ENCODE results near the gene FKBP14. TPM values are rescaled to one million over a fixed set of nuclear protein-coding genes. Genes with fewer than 3 reads are reported as not detected.

The FKBP14 gene
- total RNA-seq, 1 experiment from 2014 or later = 11.5 TPM

- H2AK5ac ChIP-seq (ENCODE audit: insufficient read length, low read length) = no peak overlapping the region
- H2BK20ac ChIP-seq (ENCODE audit: low read depth, low read length, poor library complexity, severe bottlenecking) = no peak overlapping the region
- Mint-ChIP-seq H3K27me3 (ENCODE audit: low read depth) (no peaks in the 10 kb centered on the region), H3K27ac (no peak overlapping the region), H3K36me3 (ENCODE audit: insufficient read depth in 1 of 3, low read depth in 3 of 3) (peaks cover 17 to 34% (median 27%) of the 10 kb centered on the region in 3 experiments; a peak in 6 of 7 replicates), H3K4me3 (no peak overlapping the region), H3K9me3 (no peaks in the 10 kb centered on the region), H3K4me1 (no peaks in the 10 kb centered on the region)
- H2BK15ac ChIP-seq (ENCODE audit: low read depth, low read length) = no peak overlapping the region
- H4K20me1 ChIP-seq (ENCODE audit: control insufficient read depth, insufficient read depth, insufficient read length) = no peaks in the 10 kb centered on the region
- no peak overlapping the region for H2BK12ac ChIP-seq (ENCODE audit: insufficient read length, low read depth, low read length)
- no peak for TF ChIP-seq CTCF (conservative IDR thresholded peaks at IDR 0.05)
- H3K14ac ChIP-seq (ENCODE audit: insufficient read depth, low read length) = no peak overlapping the region
- no peak overlapping the region for H4K5ac ChIP-seq (ENCODE audit: insufficient read length, low read depth, low read length)
- H3K27ac ChIP-seq (ENCODE audit: insufficient read length, low read depth, low read length) = no peak overlapping the region
- H3K4me1 ChIP-seq (ENCODE audit: insufficient read depth, low read length) = no peaks in the 10 kb centered on the region
- H3K4ac ChIP-seq (ENCODE audit: low read depth, low read length) = no peak overlapping the region
- H3K18ac ChIP-seq (ENCODE audit: insufficient read length, low read depth, low read length) = no peak overlapping the region
- H4K91ac ChIP-seq (ENCODE audit: insufficient read length, low read depth, low read length) = no peak overlapping the region
- no peak for DNase-seq
- no peaks in the 10 kb centered on the region for H3K9me3 ChIP-seq (ENCODE audit: control insufficient read depth, low read depth, low read length)
- no peak overlapping the region for H4K8ac ChIP-seq (replicated peaks; ENCODE audit: insufficient read length, low read depth, low read length)
- H2BK120ac ChIP-seq (ENCODE audit: low read depth, low read length, poor library complexity, severe bottlenecking) = no peak overlapping the region
- no CpG with 5 or more reads among the region's 3 CpGs for WGBS (ENCODE audit: extremely low coverage, insufficient read length, low lambda C conversion rate)
- no peak overlapping the region for H3T11ph ChIP-seq (ENCODE audit: low read length)
- H3K4me2 ChIP-seq (ENCODE audit: insufficient read depth, insufficient read length, low read length) = no peak overlapping the region
- H3K9ac ChIP-seq (ENCODE audit: extremely low read depth, insufficient read length, low read length) = no peak overlapping the region
- no peaks in the 10 kb centered on the region for H3K27me3 ChIP-seq (ENCODE audit: insufficient read depth, low read length)
- no peak overlapping the region for H2BK5ac ChIP-seq (ENCODE audit: insufficient read length, low read length)
- H3K23me2 ChIP-seq (ENCODE audit: insufficient read length, low read depth, low read length, poor library complexity, severe bottlenecking) = no peaks in the 10 kb centered on the region
- no peak overlapping the region for H2AFZ ChIP-seq (ENCODE audit: low read length)
- no peaks in the 10 kb centered on the region for H3K79me2 ChIP-seq (ENCODE audit: insufficient read depth, low read length)
- no peak overlapping the region for H3K23ac ChIP-seq (ENCODE audit: insufficient read length, low read depth, low read length)
- H3K56ac ChIP-seq (ENCODE audit: insufficient read length, low read depth, low read length) = no peak overlapping the region
- H3K79me1 ChIP-seq (ENCODE audit: insufficient read depth, low read depth, low read length, poor library complexity, severe bottlenecking) = no peaks in the 10 kb centered on the region
Measured at GRCh38 chr7:30065746-30066145, 39.2 kb upstream of the FKBP14 start.

Data from H9 (cell line).